C4-2B (cell line): ENCODE measurements around the gene B3GAT1.

Experiments
- ZFX ChIP-seq: fragments of 450-650 bp; IDR thresholded peaks from 2 replicates; pipeline ENCODE4 v1.6.1; 2017
- TF ChIP-seq, protein P1 (sequence below): fragments of 450-650 bp; conservative IDR thresholded peaks from 2 replicates; pipeline ENCODE4 v1.5.1; 2017; ENCODE audit warnings: mild to moderate bottlenecking

DNA sequence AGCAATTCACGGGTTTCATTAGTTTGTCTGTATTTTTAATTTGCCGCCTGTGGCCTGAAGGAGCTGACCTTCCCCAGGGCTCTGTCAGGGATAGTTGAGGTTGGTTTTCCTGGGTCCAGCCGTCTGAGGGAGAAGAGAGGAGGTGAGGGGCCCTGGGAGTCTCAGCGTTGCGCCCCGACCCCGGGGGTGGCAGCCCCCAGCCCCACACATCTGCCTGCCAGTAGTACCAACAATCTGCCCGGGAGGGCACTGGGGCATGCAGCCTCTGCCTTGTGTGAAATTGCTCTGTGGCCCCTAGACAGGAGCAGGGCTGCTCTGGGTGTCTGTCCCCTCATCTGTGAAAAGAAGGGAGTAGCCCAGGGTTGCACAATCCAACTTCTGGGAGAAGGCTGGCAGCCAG, 6.6 kb downstream of the B3GAT1 start:
- TF ChIP-seq, protein P1, sequence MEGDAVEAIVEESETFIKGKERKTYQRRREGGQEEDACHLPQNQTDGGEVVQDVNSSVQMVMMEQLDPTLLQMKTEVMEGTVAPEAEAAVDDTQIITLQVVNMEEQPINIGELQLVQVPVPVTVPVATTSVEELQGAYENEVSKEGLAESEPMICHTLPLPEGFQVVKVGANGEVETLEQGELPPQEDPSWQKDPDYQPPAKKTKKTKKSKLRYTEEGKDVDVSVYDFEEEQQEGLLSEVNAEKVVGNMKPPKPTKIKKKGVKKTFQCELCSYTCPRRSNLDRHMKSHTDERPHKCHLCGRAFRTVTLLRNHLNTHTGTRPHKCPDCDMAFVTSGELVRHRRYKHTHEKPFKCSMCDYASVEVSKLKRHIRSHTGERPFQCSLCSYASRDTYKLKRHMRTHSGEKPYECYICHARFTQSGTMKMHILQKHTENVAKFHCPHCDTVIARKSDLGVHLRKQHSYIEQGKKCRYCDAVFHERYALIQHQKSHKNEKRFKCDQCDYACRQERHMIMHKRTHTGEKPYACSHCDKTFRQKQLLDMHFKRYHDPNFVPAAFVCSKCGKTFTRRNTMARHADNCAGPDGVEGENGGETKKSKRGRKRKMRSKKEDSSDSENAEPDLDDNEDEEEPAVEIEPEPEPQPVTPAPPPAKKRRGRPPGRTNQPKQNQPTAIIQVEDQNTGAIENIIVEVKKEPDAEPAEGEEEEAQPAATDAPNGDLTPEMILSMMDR = no peak
- TF ChIP-seq ZFX = no peak
